ENCODE measurements around the gene HOXA7.

Gene HOXA7

DNA sequence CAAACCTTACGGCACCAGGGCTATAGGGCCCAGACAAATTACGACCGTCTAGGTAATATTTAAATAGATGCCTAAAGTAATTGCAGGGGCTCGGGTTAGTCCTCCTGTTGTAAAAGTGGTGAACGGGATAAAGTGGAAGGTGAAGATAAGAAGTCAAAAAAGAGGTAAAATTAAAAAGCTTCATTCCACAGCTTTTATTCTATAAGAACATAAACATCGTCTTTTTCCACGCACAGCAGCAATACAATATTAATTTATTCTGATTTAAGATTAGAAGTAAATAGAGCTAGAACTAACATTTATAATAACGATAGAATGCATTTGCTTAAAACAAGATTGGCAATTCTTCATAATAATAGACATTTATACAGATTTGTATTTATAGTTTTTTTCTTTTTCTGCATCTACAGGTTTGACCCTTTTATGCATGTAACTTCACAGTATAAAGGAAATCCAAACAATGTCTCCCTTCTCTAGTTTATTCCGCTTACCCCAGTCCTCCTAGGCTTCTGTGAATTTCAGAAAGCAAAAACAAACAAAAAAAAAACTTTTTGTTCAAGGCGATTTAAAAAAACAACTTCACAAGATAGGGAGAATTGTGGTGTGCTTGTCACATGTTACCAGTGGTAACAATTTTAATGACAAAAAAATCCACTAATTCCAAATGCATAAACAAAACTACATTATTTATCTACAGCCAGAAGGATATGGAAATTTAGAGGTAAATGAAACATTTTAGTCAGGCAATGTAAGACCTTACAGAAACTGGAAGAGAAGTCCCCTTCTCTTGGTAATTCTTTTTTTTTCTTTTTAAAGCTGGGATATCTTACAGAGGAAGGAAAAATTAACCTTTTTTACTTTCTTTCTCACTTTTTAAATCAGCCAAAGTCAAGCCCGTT is 14.2 kb upstream of the HOXA7 start:
- peak; percentile 21 for DNase-seq

DNA sequence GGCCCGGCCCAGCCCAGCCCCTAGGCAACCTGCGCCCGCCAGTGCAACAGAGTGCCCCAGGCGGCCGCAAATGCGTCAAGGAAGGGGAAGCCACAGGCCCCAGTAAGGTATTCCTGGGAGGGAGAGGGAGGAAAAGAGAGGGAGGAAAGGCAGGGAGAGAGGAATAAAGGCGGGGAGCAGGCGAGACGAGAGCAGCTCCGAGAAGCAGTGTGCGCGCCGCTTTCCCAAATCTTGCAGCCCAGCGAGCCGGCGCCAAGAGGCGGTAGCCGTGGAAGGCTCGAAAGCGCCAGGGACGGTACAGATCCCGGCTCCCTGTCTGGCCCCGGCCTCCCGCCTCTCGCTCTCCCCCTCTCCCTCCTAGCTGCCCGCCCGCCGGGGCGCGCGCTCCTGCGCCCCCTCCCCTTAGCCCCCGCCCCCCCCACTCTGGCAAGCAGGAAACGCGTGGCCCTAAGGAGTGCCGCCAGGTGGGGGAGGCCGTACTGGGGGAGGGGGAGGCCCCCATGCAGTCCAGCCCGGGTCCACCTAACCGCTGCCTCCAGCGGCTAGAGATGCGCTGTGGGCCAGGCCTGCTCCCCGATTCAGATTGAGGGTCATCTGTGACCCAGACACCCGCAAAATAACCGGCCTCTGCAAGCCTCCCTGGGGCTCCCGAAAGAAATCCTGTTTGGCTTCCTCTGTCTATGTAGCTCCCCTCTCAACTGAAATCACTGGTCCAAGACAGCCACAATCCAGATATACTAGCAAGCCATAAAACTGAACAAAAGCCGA is 13.4 kb upstream of the HOXA7 start:
- peak; percentile 90 for DNase-seq

DNA sequence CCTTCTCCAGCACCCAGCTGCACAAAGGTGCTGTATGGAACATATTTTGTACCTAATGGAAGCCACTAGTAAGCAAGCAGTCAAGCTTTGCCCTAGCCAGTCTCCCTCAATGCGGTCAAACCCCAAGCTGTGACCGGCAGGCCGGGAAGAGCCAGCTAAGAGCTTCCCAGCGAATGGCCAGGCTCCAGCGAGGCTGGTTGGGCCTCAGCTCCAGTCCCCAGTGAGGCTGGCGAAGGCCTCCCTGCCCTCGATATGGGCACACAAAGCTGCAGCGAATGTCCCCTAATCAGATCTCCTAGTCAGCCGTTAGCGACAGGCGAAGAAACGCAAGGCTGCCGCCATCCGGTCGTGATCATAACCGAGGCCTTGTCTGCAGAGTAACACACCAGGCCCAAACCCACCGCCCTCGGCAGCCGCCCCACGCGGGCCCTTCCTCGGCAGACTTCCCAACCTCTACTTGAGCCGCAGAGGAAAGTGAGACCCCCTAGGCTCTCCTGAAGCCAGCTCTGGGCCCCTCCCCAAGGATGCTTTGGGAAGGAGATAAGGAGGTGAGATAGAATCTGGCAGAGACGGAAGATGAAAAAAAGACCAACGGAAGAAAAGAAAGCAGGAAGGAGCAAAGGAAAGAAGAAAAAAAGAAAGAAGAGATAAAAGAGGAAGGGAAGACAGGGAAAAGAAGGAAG is 11.9 kb upstream of the HOXA7 start:
- DNase-seq: peak; percentile 70

DNA sequence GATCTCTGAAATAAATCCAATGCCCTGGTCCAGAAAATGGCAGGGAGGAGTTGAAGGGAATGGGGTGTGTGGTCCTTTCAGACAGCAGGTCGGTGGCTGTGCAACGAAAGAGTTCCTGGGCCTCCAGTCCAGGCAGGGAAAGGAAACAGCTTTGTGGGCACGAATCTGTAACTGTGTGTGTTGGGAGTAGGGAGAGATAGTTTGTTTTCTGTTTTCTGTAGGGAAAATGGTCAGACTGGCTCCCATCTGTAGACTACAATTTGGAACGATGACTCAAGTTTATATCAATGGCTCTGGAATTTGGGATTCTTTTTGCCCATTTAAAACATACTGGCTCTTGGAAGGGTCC is 11.4 kb upstream of the HOXA7 start:
- peak; percentile 46 for DNase-seq

DNA sequence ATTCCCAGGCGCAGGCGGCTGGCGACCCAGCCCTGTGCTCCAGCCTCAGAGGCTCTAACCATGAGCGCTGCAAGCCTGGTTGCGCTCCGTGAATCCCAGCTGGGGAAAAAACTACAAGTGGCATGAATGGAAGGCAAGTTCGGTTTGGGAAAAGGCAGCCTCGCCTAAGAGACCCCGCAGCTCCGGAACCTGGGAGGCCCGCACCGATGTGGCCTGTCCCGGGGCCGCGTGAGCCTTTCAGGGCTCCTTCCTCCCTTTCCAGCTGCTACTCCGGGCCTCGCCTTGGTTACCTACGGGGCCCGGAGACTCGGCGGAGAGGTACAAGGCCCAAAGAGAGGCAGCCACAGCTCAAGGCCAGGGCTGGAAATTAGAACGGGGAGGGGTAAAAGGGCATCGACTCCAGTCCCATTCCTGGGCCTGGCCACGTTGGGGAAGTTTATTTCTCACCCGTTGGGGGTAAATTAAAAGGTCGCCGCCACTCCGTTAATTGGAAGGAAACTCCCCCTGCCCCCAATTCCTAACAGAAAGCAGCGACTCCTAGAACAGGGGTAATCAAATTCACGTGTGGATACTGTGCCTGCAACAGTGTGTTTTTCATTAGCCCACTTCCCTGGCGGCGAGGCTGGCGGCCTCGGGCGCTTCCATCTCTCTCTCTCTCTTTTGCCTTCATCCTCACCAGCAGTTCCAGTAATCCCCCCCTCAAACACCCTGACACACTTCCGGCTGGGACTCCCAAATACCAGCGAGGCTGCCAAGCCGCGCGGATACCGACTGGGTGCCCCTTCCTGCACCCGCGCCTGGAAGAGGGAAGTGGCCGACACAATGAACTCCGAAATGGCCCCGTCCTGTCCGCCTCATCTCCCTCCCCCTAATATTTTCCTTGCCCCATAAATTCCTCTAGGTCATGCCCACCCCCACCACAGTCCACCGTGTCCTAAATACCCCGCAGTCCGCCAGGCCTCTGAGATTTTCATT is 10.3 kb upstream of the HOXA7 start:
- peak; percentile 71 for DNase-seq

DNA sequence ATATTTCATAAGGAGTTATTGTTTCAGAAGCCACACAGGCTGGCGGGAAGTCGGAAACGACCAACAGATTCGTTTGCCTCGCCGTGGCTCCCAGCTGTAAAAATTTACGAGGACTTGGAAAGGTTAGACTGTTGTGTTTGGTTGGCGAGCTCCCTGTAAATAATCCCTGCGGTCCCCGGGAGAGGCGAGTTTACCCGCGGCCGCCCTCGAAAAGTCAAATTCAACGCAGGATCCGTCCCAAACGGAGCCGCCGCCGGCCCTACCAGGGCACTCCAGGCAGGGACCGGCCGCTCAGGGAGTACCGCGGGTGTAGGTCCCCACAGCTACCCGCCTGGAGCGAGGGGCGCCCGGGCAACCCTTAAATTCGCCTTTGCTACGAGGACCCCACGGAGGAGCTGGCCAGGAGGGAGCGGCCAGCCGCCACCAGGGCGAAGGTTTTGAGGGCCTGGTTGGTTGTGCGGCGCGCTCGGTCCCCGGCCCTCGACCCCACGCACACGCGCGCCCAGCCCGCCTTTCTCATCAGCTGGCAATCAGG is 9.6 kb upstream of the HOXA7 start:
- peak; percentile 47 for DNase-seq

DNA sequence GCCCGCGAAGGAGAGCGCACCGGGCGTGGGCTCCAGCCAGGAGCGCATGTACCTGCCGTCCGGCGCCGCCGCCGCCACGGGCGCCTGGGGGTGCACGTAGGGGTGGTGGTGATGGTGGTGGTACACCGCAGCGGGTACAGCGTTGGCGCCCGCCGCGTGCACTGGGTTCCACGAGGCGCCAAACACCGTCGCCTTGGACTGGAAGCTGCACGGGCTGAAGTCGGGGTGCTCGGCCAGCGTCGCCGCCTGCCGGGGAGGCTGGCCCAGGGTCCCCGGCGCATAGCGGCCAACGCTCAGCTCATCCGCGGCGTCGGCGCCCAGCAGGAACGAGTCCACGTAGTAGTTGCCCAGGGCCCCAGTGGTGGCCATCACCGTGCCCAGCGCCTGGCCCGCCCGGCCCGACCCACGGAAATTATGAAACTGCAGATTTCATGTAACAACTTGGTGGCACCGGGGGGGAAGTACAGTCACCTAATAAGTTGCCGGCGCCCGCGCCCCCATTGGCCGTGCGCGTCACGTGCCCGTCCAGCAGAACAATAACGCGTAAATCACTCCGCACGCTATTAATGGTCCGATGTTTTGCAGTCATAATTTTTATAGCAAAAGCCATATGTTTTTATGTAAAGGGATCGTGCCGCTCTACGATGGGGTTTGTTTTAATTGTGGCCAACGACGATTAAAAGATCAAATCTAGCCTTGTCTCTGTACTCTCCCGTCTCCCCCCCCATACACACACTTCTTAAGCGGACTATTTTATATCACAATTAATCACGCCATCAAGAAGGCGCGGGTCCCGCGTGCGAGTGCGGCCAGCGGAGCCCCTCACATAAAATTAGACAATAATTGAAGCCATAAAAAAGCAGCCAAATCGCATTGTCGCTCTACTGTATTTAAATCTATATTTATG is 8.9 kb upstream of the HOXA7 start, which contains the start of gene HOXA9:
HOXA9 (minus strand) TSS at position 449 of the 907 bp plus-strand sequence; CDS start at position 369, 80 bp downstream.
- no peak for DNase-seq

DNA sequence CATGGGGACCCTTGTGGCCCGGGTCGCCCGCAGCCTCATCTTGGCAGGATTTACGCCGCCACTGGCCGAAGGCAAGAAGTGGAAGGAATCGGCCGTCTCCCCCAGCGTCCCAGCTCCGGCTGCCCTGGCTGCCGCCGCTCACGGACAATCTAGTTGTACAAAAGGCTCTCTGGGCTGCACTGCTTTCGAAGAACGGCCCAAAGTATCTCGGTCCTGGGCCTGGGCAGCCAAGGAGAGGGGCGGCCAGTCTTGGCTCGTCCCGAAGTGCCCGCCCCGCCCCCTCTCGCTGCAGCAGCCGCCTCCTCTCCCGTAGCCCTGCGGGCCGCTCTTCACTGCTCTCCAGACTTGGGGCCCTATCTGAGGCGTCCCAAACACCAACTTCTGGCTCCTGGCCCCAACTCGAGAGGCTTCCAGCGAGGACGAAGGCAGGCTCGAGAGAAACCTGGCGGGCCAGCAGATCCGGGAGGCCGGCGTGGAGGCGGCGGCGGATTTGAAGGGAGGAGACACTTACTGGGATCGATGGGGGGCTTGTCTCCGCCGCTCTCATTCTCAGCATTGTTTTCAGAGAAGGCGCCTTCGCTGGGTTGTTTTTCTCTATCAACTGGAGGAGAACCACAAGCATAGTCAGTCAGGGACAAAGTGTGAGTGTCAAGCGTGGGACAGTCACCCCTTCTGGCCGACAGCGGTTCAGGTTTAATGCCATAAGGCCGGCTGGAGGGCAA is 8.1 kb upstream of the HOXA7 start:
- DNase-seq: no peak

DNA sequence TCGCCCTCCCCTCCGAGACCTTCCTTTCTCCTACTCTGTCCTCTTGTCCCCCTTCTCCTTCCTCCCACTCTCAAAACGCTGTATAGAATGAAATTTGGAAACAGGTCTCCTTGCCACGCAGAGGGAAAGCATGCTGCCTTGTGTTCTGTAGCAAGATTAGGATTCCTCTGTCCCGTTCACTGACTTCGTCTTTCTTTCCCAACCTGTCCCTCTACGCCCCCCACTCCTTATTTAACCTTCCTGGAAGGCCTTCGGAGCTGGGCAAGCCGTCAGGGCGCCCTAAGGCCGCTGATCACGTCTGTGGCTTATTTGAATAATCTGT is 7.5 kb upstream of the HOXA7 start:
- DNase-seq: no peak

DNA sequence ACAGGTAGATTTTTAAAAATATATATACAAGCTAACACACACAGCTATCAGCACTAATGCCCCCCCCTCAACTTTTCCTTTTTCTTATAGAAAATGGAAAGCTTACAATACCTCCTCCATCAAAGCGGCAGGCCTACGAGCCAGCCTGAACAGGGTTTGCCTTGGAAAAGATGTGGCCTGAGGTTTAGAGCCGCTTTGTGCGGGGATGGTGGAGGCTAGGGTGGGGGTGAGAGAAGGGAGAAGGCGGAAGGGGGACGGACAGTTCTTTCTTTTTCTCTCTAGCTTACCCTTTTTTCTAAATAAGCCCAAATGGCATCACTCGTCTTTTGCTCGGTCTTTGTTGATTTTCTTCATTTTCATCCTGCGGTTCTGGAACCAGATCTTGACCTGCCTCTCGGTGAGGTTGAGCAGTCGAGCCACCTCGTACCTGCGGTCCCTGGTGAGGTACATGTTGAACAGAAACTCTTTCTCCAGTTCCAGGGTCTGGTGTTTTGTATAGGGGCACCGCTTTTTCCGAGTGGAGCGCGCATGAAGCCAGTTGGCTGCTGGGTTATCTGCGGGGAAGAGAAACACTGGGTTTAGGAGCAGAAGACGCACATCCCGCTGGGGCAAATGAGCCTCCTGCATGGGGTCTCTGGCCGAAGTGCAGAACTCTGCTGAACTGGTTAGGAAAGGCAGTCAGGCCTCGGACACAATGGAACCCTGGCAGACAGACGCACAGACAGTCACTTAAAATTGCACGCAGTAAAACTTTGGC is 7.0 kb upstream of the HOXA7 start:
- no peak for DNase-seq

DNA sequence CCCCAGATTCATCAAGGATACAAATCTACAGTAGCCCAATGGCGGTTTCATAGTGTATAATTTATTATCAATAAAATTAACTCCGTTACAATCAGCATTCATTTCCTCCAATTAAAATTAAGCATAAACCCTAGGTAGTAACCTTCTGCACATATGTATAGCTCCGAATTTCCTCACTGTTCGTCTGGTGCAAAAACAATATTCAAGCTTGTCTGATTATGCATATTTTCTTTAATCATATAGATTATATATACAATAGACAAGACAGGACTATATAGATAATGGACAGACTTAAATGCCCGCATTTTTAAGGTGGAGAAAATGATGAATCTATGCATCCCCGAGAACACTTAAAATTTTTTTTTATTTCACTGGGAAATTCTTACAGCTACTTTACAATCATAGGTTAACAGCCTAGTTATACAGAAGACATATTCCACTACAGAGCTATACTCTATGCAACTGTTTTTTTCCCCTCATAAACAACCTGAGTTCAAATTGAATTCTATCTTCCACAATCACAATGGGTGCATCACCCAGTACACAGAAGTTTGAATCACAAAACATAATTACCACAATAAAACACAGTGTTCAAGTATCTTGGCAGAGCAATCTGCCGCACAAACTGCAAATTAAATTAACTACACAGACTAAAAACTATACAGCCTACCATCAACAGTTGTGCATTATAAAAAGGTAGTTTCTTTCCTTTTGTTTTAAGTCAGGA is 6.2 kb upstream of the HOXA7 start:
- no peak for DNase-seq

DNA sequence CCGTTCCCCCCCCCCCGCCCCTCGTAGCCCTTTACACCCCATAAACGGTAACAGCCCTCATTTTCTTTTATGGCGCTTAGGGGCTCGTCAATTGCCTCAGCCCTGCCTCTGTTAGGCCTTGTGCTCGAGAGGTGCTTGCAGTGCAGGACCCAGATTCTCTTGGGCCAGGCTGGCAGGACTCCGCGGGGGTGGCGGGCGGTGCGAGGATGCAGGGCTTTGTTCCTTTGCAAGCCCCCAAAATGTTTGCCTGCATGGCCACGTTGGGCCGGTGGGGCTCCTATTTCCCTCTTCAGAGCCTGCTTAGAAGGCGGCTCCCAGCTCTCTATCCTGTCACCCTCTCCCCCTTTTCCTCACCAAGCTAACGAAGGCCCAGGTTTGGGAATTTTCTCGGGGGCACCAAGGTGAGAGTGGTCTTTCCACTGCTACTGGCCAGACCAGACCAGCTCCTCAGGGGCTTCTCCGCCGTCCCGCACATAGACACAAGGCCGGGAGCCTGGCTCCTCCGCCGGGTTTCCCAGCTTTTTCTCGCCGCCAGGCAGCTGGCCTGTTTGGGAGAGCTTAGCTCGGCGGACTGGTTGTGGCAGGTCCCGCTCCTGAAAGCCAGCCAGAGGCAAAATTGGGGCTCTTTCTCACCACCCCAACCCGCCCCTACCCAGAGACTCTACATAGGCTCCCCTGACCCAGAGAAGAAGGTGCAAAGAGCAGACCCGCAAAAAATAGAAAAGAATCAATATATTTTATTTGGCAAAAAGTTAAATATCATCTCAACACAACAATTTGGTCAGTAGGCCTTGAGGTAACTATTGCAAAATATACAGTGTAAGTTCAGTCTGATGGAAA is 5.5 kb upstream of the HOXA7 start:
- no peak for DNase-seq

DNA sequence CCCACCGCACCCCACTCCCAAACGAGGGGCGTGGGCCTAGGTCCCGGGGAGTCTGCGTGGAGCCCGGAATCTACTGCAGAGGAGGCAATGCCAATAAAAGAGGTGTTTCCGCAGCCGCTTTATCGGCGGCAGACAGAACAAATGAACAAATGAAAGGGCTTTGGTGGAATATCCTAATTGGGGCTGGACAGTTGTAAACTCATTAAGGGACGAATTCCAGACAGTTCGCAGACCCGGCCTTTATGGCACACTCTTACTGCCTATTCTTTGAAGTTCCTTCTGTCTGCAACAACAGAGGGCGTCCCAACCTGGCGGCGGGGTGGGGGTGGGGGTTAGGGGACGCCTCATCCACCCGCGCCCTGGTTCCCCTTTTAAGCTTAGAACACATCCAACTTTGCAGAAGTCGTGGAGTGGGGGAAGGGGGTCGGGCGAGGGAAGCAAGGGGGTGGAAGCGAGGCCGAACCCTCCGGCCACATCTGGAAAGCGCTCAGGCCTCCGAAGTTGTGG is 4.8 kb upstream of the HOXA7 start:
- no peak for DNase-seq

DNA sequence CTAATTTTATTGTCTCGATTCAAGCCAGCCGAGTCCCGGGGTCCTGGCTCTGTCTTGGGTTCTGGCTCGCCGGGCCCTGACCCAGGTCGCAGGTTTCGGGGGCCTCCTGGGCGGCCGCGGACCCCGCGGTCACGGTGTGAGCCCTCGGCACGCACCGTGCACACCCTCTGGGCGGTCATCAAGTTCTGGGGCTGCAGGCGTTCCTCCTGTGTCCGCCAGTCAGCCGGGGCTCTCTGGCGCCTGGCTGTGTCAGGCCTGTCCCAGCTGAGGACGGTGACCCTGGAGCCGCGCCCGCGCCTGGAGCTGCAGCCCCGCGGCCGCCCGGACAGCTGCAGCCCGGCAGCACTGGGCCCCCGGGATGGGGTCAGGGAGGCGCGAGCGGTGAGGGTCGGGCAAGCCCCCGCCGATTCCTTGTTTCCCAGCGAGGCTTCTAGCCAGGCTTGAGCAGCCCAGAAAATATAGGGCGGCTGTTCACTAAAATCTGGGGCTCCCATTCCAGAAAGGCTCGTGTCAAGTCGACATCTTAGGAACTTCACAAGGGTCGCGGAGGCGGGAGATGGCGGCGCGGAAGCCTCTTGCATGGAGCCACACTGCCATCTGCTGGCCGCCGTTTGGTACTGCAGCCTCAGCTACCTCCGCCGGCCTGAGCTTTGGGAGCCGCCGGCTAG is 4.2 kb upstream of the HOXA7 start:
- peak; percentile 92 for DNase-seq

DNA sequence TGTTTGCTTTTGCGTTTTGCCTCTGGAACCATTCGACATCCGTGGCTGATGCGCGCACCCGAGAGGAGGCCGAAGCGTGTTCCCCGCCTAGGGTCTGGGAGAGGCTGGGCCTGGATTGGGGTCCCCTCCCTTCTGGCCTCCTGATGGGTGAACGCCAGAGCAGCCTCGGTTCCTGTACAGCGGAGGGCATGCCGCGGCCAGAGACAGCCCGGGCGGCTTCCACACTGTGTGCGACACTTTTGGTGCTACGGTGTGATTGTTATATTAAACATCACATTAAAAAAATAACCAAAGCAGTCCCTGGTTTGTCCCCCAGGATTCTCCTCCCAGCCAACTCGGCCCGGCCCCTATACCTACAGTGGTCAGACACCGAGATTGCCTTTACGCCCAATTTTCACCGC is 3.7 kb upstream of the HOXA7 start:
- peak; percentile 40 for DNase-seq

DNA sequence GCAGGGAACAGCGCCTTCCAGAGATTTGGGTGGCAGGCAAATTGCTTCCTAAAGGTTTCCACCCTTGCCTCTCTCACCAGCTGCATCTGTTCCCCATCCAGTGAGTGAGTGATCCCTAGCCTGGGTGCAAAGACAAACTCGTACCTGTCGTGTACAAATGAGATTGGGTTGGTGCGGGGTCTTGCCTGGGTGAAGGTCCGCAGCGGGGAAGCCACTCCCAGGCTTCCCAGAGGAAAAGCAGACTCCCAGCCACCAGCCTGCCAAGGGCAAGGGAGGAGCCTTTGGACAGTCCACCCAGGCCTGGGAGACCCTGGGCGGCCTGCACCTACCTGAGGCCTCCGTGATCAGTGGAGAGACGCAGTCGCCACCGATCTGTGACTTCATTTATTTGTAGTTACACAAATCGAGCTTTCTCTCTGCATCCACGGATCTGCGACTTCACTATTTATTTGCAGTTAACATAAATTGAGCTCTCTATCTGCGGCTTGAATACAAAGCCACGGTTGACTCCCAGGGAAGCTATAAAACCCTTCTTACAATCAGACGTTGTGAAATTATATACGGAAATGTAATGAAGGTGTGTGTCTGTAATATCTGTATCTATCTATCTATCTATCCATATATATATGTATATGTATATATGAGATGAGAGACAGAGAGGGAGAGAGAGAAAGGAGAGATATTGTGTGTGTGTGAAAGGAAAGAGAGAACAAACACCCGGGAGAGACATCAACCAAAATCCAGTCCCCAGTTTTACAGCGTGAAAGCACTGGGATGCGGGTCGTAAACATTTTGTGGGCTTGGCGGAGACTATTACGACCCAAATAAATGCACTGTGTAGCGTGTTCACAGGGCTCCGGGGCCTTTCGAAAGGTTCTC is 3.0 kb upstream of the HOXA7 start:
- peak; percentile 26 for DNase-seq

All from NCI-H69 (cell line).